NCI-H1436 treated with DMSO at 0.1 percent for 48 hours (cell line): ENCODE measurements around the gene MRPS23.

Experiments used
- DNase-seq: peaks from one replicate; lab custom pipeline; 2025; lab: John Stamatoyannopoulos, UW

MRPS23 gene

DNA sequence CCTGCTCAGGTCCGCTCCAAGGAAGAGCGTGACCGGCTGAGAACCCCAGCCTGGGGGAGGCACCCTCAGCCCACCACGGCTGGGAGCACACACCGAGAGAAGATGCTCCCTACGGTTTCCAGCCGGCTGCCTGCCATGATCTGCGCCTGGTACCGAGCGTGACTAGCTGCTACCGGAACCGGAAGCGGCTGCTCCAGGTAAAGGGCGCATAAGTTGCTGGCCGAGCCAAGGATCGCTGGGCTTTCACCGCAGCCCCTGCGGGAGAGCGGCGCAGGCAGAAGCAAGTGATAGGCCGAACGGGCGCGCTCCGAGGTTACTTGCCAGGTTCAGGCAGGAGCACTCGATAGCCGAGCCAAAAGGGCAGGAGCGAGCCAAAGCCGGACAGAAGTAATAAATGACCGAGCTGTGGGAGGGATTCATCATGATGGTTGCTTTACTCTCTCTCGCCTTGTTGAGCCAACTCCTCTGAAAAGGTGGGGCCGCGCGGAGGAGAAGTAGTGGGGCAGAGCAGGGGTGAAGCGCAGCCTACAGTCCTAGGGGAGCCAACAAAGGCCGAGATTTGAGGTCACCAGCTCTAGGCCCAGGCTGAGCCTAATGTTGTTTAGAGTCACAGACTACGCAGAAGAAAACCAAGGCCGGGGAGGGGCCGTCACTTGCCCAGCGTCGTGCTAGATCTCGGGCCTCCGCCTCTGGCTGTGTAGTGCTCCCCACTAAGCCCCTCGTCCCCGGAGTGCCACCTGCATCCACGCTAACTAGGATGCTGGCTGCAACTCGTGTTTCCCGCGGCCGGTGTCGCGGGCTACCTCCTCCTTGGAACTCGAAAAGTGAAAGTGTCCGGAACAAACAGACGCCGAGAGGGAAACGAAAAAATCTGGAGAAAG is at the start of gene MRPS23:
TSS of gene MRPS23 (minus strand) at position 171 of the 881 bp plus-strand sequence. CDS start at position 137, 34 bp downstream.
- peak; percentile 93 for DNase-seq

DNA sequence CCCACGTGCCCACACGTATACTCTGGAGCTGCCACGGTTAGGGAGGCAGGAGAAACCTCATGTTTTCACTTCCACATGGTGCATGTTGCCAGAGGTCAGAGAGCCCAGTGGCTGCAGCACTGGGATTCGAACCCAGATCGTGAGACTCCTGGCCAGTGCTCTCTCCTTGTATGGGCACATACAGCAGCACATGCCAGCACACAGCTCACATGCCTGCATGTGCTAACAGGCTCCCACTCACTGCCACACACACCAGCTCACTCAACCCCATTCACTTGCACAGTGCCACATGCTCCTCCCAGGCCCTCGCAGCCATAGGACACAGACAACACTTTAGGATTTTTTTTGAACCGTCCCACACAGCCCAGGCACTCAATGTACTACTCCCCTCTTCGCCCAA is 49.5 kb upstream of the MRPS23 start:
- DNase-seq: no peak

DNA sequence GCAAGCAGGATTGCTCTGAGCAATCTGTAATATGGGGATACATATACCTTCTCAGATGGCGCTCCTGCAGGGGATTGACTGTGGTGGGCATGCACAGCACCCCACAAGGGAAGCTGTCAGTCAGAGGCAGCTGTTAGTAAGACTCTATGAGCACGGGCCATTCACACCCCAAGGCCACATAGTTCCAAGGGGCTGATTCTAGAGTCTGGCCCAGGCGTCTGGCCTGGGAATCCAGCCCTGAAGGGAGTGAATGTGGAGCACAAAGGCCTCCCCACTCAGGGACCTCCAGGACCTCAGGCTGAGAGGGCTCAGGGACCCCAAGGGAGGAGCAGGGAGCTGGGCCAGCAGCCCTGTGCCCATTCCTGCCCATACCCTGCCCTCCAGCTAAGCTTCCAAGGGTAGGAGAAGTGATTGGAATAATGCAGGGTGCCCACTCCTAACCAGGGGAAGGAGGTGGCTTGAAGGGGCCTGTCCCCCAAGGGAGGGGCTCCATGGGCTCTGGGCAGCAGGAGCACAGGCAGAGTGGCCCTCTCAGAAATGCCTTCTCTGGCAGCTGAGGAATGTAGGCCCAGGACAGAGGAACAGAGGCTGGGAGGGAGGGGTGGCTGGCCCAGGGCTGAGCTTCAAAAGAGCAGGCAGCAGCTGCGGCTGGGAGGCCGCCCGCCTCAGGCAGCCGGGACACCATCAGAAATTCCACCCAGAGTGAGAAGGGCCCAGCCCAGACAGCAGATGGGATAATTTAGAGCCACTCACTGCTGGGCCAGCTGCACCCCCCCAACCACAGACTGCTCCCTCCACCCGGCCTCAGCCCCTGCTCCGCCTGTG is 48.9 kb upstream of the MRPS23 start:
- DNase-seq: no peak

DNA sequence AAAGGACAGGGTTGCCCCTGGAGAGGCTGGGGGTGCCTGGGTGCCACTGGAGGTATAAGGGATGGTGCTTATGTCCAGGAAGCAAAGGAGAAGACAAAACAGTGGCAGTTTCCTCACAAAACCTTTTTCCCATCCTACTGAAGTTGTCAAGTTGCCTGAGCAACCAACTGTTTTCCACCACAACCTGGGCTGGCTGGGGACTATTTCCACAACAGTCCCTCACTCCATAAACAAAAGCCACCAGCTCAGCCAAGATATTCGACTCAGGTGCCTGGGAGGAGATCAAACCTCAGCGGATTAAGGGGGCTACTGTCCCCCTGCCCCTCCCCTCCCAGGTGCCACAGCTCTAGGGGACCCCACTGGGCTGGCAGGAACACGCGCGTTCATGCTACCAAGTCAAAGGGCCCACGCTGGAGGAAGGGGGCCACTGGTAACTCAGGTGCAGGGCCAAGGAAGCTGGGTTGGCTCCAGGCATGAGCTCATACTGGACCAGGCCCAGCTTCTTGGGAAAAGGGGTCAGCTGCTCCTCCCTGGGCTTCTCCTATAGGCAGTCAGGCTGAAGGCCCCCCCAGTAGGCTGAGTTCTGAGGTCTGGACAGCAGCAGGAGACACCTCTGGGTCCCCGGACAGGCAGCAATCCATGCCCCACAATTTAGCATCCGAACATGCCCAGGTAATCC is 45.7 kb upstream of the MRPS23 start:
- DNase-seq: no peak

DNA sequence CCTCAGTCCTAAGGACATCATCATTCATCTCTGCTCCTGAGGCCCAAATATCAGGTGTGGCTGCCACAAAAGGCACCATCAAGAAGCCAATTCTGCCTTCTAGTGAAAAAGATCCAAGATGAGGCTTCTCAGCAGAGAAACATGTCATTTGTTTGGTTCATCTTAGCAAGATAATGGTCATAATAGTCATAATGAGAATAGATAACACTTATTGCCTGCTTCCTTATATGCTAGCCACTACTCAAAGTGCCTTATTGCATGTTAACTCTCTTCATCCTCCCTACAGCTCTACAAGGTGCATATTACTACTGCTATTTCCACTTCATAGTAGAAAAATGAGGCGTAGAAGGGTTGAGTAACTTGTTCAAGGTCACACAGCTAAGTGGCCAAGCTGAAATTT is 45.0 kb upstream of the MRPS23 start:
- no peak for DNase-seq

DNA sequence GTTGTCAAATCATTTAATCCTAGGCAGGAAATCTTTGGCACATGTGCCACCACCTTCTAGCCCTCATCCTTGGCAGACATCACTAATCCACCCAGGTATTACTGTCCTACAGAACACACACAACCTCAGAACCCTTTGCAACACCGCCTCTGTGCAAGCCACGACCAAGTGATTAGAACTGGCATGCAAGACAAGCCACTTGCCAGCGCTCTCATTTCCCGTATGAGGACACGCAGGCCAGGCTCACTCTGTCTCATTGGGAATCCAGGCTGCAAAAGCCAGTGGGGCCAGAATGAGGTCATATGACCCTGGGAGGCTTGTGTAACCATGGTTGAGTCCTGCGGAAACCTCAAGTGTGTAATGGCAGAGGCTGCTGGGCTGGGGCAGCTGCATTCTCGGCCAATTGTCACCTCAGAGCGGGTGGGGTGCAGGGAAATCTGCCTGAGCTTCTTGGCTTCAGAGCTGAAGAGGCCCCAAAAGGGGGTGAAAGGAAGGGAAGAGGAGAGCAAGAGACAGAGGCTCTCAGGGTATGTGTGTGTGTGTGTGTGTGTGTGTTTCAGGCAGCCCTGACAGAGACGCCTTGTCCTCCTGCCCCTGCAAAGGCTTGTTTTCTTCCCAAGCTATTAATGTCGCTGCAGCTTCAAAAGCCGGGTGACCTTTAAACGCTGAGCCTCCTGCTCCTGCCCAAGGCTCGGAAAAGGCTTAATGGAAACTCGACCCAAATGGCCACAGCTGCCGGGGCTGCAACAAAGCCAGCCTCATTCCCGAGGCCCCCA is 43.2 kb upstream of the MRPS23 start:
- DNase-seq: no peak

DNA sequence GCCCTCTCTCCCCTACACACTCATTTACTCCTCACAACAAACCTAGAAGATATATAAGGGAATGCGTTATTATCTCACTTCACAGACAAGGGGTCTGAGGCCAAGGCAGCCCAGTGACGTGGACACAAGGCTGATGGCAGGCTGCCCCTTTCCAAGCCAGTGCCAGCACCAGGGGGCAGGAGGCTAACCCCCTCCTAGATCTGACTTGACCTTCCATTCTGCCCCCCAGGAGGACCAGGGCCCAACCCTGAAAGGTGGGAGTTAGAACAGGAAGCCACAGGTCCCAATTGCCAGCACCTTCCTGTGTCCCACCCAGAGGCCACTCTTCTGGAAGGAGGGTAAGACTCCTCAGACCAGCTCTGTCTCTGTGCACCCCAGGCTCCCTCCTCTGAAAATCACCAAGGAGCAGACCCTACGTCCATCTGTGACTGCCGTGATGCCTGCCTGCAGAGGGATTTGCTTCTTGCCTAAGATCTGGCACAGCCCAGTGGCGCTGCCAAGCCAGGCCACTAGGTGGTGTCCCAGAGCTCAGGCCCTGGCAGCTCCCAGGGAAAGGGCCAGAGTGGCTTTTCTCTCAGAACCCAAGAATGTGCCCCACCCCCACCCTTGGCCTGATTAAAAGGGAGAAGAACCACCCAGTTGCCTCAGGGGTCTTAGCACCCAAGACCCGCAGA is 42.4 kb upstream of the MRPS23 start:
- no peak for DNase-seq

DNA sequence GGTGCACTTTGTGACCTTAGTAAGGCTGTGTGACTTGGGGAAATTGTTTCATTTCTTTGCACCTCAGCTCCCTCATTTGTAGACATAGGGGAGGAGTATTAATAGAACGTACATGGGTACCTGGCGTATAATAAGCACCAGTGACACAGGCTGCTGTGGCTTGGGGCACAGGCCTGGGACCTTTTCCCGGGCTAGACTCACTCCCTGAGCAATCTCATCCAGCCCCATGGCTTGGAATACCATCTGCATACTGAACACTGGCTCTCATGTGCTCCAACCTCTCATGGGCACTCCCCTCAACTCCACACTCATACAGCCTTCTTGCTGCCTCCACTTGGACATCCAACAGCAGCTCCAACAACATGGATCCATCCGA is 41.0 kb upstream of the MRPS23 start:
- no peak for DNase-seq

DNA sequence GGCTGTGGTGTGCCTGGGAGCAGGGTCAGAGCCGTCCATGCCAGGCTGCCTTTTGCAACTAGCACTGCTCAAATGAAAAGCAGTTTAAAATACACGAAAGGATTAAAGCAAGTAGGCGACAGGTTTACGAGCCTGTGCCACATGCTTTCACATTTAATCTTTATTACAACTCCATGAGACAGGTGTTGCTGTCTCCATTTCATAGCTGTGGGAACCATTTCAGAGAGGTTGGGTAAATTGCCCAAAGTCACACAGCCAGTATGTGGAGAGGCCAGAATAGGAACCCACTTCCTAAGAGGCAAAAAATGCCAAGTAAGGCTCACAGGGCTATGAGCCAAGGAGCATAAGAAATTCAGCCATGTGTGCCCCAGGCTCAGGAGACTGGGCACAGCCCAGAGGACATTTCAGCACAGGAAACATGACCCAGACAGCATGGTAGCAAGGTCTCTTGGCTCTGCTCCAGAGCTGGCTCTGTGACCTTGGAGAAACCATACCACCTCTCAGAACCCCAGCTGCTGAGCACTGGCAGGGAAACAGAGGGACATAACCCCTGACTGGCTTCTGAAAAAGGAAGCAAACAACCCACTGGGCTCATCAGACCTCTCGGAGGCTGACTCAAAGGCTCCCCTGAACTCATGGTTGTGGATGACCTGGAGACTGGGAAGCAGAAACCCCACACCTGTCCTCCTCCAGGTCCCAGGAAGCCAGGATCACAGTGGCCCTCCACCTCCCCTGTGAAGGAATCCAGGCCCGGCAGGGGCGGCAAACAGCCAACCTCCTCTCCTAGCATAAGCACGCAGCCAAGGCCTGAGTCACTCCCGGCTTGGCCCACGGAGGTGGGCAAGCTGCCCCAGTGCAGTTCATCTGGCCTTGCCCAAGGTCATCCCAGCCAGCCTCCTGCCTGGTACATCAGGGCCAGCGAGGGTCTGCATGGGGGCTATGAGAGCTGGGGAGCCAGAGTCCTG is 40.3 kb upstream of the MRPS23 start:
- DNase-seq: no peak

DNA sequence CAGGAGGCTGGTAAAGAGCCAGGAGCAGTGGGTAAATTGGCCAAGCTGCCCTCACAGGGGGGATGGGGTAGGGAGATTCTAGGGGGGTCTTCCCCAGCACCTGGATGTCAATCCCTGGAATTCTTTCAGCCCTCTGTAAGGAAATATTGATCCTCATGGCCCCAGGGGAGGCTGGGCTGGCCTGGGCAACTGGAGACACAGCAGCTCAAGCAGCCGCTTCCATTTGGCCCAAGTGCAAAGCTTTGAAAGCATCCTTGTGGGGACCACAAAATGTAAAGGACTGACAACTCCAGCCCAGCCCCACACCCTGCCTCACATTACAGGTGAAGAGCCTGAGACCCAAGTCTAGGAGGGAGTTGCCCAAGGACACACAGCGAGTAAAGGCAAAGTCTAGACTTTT is 39.4 kb upstream of the MRPS23 start:
- DNase-seq: no peak

DNA sequence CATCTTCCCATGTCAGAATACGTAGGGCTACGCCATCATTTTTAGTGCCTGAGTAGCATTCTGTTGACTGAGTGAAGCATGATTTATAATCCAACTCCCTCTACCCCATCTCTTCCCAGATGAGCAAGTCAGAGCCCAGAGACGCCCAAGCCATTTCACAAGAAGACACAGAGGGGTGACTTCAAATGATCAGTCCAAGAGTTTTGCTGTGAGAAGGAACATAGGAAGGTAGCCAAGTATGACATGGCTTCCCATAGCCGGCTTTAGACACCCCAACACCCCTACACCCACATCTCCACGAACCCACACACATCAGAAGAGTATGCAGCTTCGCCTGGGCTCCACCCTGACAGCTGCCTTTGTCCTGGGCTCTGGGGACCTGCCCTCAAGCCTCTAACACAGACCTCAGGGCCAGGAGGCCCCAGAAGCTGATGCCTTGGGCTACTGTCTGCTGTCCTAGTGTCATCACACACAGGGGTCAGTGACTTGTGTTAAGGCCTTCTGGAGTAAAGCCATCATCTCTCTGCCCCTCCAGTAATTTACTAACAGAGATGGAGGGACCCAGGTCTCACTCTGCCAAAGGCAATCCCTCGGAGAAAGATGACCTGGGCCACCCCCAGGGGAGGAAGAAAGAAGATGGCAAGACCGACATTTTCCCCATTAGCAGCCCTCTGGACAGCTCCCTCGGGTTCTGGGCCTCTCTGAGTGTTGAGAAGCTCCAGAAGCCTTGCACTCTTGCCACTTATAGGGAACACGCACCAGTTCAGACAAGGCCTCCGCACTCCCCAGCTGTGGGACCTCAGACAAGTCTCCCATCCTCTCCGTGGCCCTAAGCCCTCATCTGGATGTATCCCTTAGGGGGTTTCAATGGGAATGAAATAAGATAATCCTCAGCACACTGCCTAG is 38.7 kb upstream of the MRPS23 start:
- DNase-seq: no peak

DNA sequence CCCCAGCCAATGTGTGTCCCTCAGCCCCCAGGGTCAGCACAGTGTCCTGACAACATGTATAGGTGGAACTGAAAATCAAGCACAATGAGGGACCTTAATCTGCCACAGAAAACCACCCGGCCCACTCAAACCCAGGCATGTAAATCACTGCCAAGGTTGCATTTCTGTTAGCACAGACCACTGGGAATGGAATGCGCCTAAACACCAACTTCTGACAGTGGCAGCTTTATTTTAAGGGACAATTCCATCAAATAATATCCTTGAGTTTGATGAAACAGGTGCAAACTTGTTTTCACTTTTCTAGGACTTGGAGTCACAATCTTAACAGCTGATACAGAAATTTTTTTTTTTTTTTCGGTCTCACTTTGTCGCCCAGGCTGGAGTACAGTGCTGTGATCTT is 37.3 kb upstream of the MRPS23 start:
- no peak for DNase-seq

DNA sequence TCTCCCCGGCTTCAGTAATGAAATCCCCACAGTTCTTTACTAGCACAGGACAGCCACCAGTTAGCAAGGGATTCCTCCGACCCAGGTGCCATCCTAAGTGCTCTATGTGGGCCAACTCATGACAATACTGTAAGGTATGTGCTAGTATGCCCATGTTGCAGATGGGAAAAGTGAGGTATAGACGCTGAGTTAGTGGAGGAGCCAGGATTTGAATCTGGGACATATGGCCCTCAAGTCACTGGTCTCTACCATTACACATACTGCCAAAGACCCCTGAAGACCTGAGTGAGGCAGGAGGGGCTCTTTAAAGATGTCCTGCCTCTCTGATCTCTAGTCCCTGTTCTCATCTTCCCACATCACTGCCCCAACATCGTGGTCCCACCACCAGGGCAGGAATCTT is 36.2 kb upstream of the MRPS23 start:
- no peak for DNase-seq

DNA sequence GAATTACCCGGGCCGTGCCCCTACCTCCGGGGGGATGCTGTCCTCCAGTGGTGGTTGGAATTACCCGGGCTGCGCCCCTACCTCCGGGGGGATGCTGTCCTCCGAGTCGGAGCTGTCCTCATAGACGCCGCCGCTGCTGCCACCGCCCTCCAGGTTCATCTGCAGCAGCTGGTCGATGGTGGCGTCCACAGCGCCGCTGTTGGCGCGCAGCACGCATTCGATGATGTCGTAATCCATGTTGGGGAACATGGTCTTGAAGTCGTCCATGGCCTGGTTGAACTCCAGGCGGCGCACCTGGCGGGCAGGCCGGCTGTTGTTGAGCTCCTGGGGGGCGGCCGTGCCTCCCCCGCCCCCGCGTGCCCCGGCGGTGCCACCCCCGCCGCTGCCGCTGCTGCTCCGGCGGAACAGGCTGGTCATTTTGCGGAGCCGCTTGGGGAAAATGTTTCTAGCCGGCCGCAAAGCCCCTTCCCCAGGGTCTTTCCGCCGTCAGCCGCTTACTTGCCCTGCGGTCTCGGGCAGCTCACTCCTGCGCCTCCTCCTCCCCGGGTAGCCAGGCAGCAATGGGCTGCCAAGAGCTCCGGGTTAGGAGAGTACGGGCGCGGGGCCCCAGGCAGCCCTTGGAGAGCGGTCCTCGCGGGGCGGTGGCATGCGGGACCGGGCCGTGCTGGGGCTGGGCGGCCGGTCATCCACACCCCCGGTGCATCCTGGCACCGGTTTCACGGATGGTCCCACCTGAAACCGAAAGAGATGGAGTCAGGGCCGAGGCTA is 35.5 kb upstream of the MRPS23 start:
- DNase-seq: no peak

DNA sequence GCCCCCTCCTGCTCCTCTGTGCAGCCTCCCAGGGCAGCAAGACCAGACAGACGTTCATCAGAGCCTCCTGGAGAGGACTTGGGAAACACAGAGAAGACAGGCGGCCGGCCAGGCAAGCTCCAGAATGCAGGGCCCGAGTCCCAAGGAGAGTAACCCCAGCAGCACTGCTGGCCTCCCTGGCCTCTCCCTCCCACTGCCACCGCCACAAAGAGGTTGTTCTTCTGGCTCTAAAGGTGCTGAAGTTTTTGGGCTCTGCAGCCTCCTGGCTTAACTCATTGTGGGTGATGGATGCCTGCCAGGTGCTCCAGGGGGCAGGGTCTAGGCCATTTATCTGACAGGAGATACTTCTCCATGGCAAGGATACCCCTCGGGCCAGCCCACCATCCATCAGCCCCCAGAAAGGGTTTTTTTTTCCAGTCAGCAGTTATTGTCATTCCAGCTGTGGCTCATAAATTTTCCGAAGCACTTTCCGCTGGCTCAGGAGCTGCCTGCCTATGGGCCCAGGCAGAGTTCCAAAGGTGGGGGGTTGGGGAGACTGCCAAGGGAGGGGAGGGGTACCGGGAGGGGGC is 32.0 kb upstream of the MRPS23 start:
- no peak for DNase-seq

DNA sequence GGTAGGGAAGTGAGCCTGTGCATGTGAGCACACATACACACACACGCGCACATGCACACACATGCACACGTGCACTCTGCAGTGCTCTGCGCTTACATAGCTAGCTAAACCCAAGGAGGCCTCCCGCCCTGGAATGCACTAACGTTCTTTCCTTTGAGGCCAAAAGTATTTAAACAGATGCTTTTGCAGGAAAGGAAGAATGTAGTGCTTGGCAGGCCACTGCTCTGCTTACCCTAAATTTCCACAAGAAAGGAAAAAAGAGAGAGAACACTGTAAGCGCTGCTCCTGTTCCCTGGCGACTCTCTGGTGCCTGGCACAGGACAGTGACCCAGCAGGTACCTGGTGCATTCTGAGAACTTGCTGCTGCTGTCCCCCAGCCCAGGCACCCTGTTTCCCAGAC is 31.3 kb upstream of the MRPS23 start:
- no peak for DNase-seq

DNA sequence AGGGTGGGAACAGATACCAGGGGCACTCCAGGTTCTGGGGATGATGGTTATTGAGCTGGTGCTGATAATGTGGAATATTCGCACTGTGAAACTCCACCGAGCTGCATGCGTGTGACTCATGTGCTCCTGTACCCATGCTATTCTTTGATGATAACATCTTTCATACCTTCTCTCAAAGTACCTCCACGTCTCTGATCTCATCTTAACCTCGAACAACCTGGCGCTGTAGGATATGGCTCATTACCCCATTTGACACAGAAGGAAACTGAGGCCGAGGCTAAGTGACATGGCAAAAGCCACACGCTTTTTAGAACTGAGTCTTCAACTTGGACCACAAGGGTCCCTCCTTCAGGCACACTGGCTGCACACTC is 30.2 kb upstream of the MRPS23 start:
- no peak for DNase-seq
